ENCODE data around the gene DMP1.

Gene DMP1

GRCh38 chr4:87649980-87650379 is at the start of gene DMP1:
DMP1 (plus strand) TSS chr4:87650280; CDS start chr4:87656493, 6,213 bp downstream.
- DNase-seq: no peak

- DNase-seq: no peak
Observed at GRCh38 chr4:87601361-87601760, 48.7 kb upstream of the DMP1 start.

- no peak for DNase-seq
Observed at GRCh38 chr4:87608229-87608628, 41.9 kb upstream of the DMP1 start, which contains the start of gene DSPP. DSPP (plus strand) TSS chr4:87608529; CDS start chr4:87610909, 2,380 bp downstream.

GRCh38 chr4:87614292-87614890 is 35.7 kb upstream of the DMP1 start:
- no peak for DNase-seq

GRCh38 chr4:87616268-87616667 is 33.8 kb upstream of the DMP1 start:
- DNase-seq: no peak

- no peak for DNase-seq
Observed at GRCh38 chr4:87620086-87620485, 30.0 kb upstream of the DMP1 start.

- no peak for DNase-seq
Observed at GRCh38 chr4:87620491-87620890, 29.6 kb upstream of the DMP1 start.

GRCh38 chr4:87622303-87622702 is 27.8 kb upstream of the DMP1 start:
- no peak for DNase-seq

- no peak for DNase-seq
Observed at GRCh38 chr4:87624698-87625097, 25.4 kb upstream of the DMP1 start.

- DNase-seq: no peak
Observed at GRCh38 chr4:87631668-87632067, 18.4 kb upstream of the DMP1 start.

- no peak for DNase-seq
Observed at GRCh38 chr4:87632469-87632868, 17.6 kb upstream of the DMP1 start.

GRCh38 chr4:87633243-87633642 is 16.8 kb upstream of the DMP1 start:
- no peak for DNase-seq

- DNase-seq: no peak
Observed at GRCh38 chr4:87644286-87644685, 5.8 kb upstream of the DMP1 start.

GRCh38 chr4:87650938-87651337 is 858 bp downstream of the DMP1 start:
- DNase-seq: no peak

GRCh38 chr4:87651941-87652340 is 1.9 kb downstream of the DMP1 start:
- DNase-seq: no peak

GRCh38 chr4:87654487-87655044 is 4.5 kb downstream of the DMP1 start:
- DNase-seq: no peak

GRCh38 chr4:87657525-87657924 is 7.4 kb downstream of the DMP1 start:
- DNase-seq: peak; percentile 69

GRCh38 chr4:87659247-87659931 is 9.3 kb downstream of the DMP1 start:
- peak; percentile 67 for DNase-seq

GRCh38 chr4:87662871-87663270 is 12.8 kb downstream of the DMP1 start:
- no peak for DNase-seq

- no peak for DNase-seq
Observed at GRCh38 chr4:87669373-87669772, 19.3 kb downstream of the DMP1 start.

- no peak for DNase-seq
Observed at GRCh38 chr4:87677731-87678130, 27.7 kb downstream of the DMP1 start.

GRCh38 chr4:87679449-87680169 is 29.5 kb downstream of the DMP1 start:
- DNase-seq: no peak

- no peak for DNase-seq
Observed at GRCh38 chr4:87680271-87680670, 30.2 kb downstream of the DMP1 start.

GRCh38 chr4:87688316-87688715 is 38.2 kb downstream of the DMP1 start:
- DNase-seq: no peak

All from kidney glomerular epithelial cell (primary cell).